BJ (cell line): Measurements from ENCODE around the gene FAM185A. TPM values are rescaled to one million over a fixed set of nuclear protein-coding genes. Genes with fewer than 3 reads are reported as not detected.

ENCODE experiments used
- CTCF ChIA-PET: fragments of 350-600 bp; formaldehyde crosslinking; extraction: SDS; loops from one replicate; lab custom pipeline; 2021; ENCODE audit warnings: antibody characterized with exemption, inconsistent platforms; lab: Yijun Ruan, JAX
- POLR2A ChIA-PET: fragments of 300-600 bp; sonication (Branson Sonifier 250); formaldehyde crosslinking; extraction: SDS; loops from one replicate; lab custom pipeline; 2021; ENCODE audit warnings: antibody characterized with exemption; lab: Charles Lee
- DNase-seq: peaks from one replicate; pipeline ENCODE4 v3.0.0-alpha.2; 2011; ENCODE audit warnings: low read depth
- H3K27me3 ChIP-seq: 2 replicates; pipeline ENCODE4 v1.6.0; 2011; ENCODE audit warnings: low read length; ENCODE audit not compliant: control insufficient read depth, insufficient read depth
- H3K36me3 ChIP-seq: 2 replicates; pipeline ENCODE4 v1.5.1; 2011; ENCODE audit warnings: low read length; ENCODE audit not compliant: control insufficient read depth, insufficient read depth
- H3K4me3 ChIP-seq: 2 replicates; pipeline ENCODE4 v1.5.1; 2011; ENCODE audit warnings: low read depth, mild to moderate bottlenecking, control low read depth, low read length
- polyA plus RNA-seq: library from polyadenylated mRNA; depleted of rRNA; stranded (reverse); fragments of >200 nt; gene quantifications from 2 replicates; pipeline ENCODE4 v1.2.3, GENCODE V29; 2011
- TF ChIP-seq, protein P1 (sequence below): IDR thresholded peaks from 2 replicates; pipeline ENCODE4 v1.5.1; 2011; ENCODE audit warnings: low read depth, mild to moderate bottlenecking, control low read depth, inconsistent platforms, low read length, moderate library complexity; ENCODE audit not compliant: insufficient read depth

Gene FAM185A
- polyA plus RNA-seq, 1 experiment: 3.0 TPM

- Histone ChIP-seq H3K4me3 (no peak overlapping the region), H3K36me3 (no peaks in the 10 kb centered on the region), H3K27me3 (no peaks in the 10 kb centered on the region)
- POLR2A ChIA-PET: no interaction called here
- DNase-seq: no peak
- CTCF ChIA-PET: interaction anchor here (1.3 kb wide), 1 partner anchor 8 kb away, joined by 4 read pairs; no protein-coding TSS in a partner anchor
- TF ChIP-seq, protein P1, sequence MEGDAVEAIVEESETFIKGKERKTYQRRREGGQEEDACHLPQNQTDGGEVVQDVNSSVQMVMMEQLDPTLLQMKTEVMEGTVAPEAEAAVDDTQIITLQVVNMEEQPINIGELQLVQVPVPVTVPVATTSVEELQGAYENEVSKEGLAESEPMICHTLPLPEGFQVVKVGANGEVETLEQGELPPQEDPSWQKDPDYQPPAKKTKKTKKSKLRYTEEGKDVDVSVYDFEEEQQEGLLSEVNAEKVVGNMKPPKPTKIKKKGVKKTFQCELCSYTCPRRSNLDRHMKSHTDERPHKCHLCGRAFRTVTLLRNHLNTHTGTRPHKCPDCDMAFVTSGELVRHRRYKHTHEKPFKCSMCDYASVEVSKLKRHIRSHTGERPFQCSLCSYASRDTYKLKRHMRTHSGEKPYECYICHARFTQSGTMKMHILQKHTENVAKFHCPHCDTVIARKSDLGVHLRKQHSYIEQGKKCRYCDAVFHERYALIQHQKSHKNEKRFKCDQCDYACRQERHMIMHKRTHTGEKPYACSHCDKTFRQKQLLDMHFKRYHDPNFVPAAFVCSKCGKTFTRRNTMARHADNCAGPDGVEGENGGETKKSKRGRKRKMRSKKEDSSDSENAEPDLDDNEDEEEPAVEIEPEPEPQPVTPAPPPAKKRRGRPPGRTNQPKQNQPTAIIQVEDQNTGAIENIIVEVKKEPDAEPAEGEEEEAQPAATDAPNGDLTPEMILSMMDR: no peak
These were observed 63.3 kb downstream of the FAM185A start for GRCh38 chr7:102811942-102812678.

GRCh38 chr7:102813191-102814024, 64.6 kb downstream of the FAM185A start:
- CTCF ChIA-PET: interaction anchor here (1.5 kb wide), 1 partner anchor 103 kb away, joined by 5 read pairs; no protein-coding TSS in a partner anchor
- Histone ChIP-seq H3K4me3 (no peak overlapping the region), H3K36me3 (no peaks in the 10 kb centered on the region), H3K27me3 (no peaks in the 10 kb centered on the region)
- TF ChIP-seq, protein P1: no peak
- no peak for DNase-seq
- POLR2A ChIA-PET: no interaction called here

- no peaks in the 10 kb centered on the region for H3K36me3 ChIP-seq
- DNase-seq: peak; percentile 15
- H3K27me3 ChIP-seq: no peaks in the 10 kb centered on the region
- ChIA-PET CTCF (interaction anchor here (1.5 kb wide), 1 partner anchor 103 kb away, joined by 5 read pairs; no protein-coding TSS in a partner anchor), POLR2A (no interaction called here)
- TF ChIP-seq, protein P1: no peak
- H3K4me3 ChIP-seq: no peak overlapping the region
These were observed 65.2 kb downstream of the FAM185A start for GRCh38 chr7:102814025-102814471.

DNA sequence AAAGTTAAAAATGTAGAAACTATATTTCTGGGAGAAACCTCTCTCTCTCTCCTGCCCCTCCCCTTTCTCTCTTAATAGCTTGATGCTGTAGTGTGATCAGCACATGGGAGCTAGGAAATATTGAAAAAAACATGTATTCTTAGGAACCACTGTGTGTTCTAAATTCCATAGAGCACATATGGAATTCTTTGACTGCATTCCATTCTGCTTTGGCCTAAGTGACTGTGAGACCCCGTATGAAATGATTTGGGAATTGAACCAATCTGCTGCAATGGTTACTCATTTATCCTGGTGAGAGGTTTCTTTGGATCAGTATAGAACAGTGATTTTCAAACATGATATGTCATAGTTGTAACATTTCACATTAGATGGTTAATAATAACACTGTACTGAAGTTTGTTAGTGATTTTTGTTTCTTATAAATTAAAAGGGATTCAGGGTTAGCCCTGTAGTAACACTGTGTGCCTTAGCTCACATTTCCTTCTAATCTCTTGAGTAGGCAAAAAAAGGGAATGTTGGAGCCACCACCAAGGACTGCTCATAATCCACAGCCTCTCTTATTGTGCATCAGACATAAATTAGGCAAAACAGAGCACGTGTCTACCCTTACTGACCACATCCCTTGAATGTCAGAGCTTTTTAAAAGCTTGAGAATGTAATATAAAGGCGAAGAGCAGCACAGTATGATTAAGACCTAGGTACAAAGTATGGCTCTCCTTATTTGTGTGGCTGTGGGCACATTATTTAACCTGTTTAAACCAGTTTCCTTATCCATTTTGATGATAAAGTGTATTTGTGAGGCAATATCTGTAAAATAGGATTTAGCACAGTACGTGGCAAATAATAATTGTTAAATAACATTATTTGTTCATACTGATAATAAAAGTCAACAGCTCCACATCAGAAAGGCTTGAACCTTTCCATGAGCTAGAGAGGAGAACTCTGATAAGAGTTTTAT, 69.1 kb downstream of the FAM185A start:
- no peak overlapping the region for H3K4me3 ChIP-seq
- DNase-seq: no peak
- CTCF ChIA-PET: interaction anchor here (1.2 to 1.4 kb wide), 2 partner anchors 8 to 29 kb away, joined by 3 to 5 read pairs; no protein-coding TSS in a partner anchor
- H3K27me3 ChIP-seq: no peaks in the 10 kb centered on the region
- POLR2A ChIA-PET: no interaction called here
- no peaks in the 10 kb centered on the region for H3K36me3 ChIP-seq
- TF ChIP-seq, protein P1: no peak
